ENCODE results near the gene CELF1. TPM values are rescaled to one million over a fixed set of nuclear protein-coding genes. Genes with fewer than 3 reads are reported as not detected.

CELF1 gene
- total and polyA plus RNA-seq, 12 donors, result 24.4 to 97.0 (median 85.5) TPM

DNA sequence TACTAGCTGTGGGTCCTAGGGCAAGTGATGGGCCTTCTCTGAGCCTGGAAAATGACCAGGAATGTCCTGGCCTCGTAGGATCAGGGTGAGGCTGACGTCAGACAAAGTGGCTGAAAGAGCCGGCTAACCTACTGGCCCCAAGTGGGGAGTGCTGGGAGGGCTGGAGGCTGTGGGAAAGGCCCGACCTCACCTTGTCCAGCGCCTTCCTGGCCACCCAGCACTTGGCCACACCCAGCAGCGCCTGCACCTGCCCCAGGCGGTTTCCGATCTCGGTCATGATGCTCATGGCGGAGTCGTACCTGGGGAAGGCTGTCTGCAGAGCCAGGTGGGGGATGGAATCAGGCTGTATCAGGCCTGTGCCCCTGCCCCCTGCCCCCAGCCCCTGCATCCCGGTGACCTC lies 111.5 kb downstream of the CELF1 start:
- no peak overlapping the region for H3K27ac ChIP-seq
- intact Hi-C loops (cut with DNase I), result no loop called here
- H3K27me3 ChIP-seq, result no peaks in the 10 kb centered on the region
- WGBS, 2 donors, result 88 to 90% methylated on average over 12 of the region's 12 CpGs
- ATAC-seq (peak in 1 of 8 donors; percentile 7), DNase-seq (no peak)
- no peak overlapping the region for H3K4me3 ChIP-seq
- peaks cover 0 to 27% (median 0%) of the 10 kb centered on the region in 9 donors for H3K4me1 ChIP-seq
- H3K9me3 ChIP-seq, result peaks cover 0 to 5% (median 0%) of the 10 kb centered on the region in 11 donors
- TF ChIP-seq, protein P1, sequence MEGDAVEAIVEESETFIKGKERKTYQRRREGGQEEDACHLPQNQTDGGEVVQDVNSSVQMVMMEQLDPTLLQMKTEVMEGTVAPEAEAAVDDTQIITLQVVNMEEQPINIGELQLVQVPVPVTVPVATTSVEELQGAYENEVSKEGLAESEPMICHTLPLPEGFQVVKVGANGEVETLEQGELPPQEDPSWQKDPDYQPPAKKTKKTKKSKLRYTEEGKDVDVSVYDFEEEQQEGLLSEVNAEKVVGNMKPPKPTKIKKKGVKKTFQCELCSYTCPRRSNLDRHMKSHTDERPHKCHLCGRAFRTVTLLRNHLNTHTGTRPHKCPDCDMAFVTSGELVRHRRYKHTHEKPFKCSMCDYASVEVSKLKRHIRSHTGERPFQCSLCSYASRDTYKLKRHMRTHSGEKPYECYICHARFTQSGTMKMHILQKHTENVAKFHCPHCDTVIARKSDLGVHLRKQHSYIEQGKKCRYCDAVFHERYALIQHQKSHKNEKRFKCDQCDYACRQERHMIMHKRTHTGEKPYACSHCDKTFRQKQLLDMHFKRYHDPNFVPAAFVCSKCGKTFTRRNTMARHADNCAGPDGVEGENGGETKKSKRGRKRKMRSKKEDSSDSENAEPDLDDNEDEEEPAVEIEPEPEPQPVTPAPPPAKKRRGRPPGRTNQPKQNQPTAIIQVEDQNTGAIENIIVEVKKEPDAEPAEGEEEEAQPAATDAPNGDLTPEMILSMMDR (IDR thresholded peaks at IDR 0.05), result no peak
- H3K36me3 ChIP-seq, result no peaks in the 10 kb centered on the region

- Histone ChIP-seq H3K27me3 (no peaks in the 10 kb centered on the region), H3K4me1 (peaks cover 0 to 27% (median 0%) of the 10 kb centered on the region in 9 donors), H3K36me3 (no peaks in the 10 kb centered on the region), H3K27ac (no peak overlapping the region), H3K9me3 (peaks cover 0 to 5% (median 0%) of the 10 kb centered on the region in 11 donors), H3K4me3 (no peak overlapping the region)
- DNase-seq, result no peak
- no peak for ATAC-seq
- TF ChIP-seq, protein P1 (IDR thresholded peaks at IDR 0.05), result no peak
- intact Hi-C loops (cut with DNase I), result no loop called here
- 86 to 91% methylated on average over 2 of the region's 2 CpGs for WGBS, 2 donors
These were observed 112.9 kb downstream of the CELF1 start for GRCh38 chr11:47440054-47440476.

GRCh38 chr11:47438721-47439120 lies 114.2 kb downstream of the CELF1 start:
- TF ChIP-seq, protein P1 (IDR thresholded peaks at IDR 0.05), result no peak
- intact Hi-C loops (cut with DNase I), result no loop called here
- DNase-seq (no peak), ATAC-seq (no peak)
- Histone ChIP-seq H3K4me1 (peaks cover 0 to 37% (median 4%) of the 10 kb centered on the region in 9 donors), H3K9me3 (peaks cover 0 to 5% (median 0%) of the 10 kb centered on the region in 11 donors), H3K36me3 (no peaks in the 10 kb centered on the region), H3K27ac (no peak overlapping the region), H3K27me3 (no peaks in the 10 kb centered on the region), H3K4me3 (no peak overlapping the region)
- 93 to 94% methylated on average over 18 of the region's 18 CpGs for WGBS, 2 donors

DNA sequence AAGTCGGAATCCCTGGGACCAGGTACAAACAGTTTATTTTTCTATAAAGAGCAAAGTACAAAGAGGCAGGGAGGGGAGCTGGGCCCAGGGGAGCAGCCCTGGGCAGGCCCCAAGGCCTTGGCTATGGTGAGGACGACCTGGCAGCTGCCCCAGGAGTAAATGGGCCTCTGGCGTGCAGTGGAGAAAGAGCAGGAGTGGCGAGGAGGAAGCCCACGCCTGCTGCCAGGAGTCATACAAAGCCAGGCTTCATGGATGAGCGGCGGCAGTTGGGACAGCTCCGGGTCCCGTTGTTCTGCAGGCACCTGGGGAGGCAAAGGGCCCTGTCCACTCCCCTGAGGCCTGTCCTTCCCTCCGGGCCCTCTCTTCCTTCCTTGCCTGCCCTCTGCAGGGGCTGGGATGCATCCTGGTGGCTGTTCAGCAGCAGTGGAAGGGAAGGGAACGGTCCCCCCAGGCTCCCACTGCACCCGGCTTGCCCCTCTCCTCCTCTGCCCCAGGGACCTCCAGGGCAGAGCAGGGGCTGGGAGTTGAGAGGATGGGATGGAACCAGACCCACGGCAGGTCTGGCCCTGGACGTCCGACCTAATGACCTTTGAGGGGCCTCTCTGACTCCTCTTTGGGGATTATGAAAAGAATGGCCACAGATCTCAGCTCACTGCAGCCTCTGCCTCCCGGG lies 115.0 kb downstream of the CELF1 start:
- TF ChIP-seq, protein P1 (IDR thresholded peaks at IDR 0.05), result no peak
- WGBS, 2 donors, result 42 to 48% methylated on average over 16 of the region's 16 CpGs
- peak; percentile 31 to 82 (median 64) for ATAC-seq
- H3K4me3 ChIP-seq, result no peak overlapping the region
- H3K9me3 ChIP-seq, result peaks cover 0 to 5% (median 0%) of the 10 kb centered on the region in 11 donors
- no peaks in the 10 kb centered on the region for H3K36me3 ChIP-seq
- intact Hi-C loops (cut with DNase I), result no loop called here
- H3K27ac ChIP-seq, result peak overlapping the region in 8 of 10 donors; percentile 2 to 62 (median 48)
- DNase-seq, result peak; percentile 24 to 62
- H3K4me1 ChIP-seq, result peaks cover 0 to 28% (median 4%) of the 10 kb centered on the region in 9 donors
- no peaks in the 10 kb centered on the region for H3K27me3 ChIP-seq
